ENCODE data around the gene USP25. TPM values are rescaled to one million over a fixed set of nuclear protein-coding genes. Genes with fewer than 3 reads are reported as not detected.

Gene USP25
- total RNA-seq, 1 donor from 2014 or later, result 29.2 TPM

DNA sequence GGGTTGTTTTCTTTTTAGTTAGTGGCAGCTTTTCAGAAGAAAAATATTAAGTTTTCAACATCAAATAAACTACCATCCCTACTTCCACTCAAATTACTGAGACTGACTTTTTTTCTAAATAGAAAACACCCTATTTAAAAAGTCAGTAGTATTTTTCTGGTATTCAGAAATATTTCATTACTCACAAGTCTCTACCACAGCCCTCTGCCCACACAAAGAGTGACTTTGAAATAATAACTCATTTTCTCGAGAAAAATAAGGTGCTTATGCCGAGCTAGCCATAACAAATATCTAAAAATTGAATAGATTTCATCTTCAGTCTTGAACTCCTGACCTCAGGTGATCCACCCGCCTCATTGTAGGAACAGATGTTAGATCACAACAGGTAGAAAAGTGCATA lies 41.8 kb upstream of the USP25 start:
- Histone ChIP-seq H3K9me3 (no peaks in the 10 kb centered on the region), H3K27ac (no peak overlapping the region), H3K36me3 (no peaks in the 10 kb centered on the region), H3K27me3 (no peaks in the 10 kb centered on the region), H3K4me1 (no peaks in the 10 kb centered on the region), H3K4me3 (no peak overlapping the region)
- TF ChIP-seq, protein P1, sequence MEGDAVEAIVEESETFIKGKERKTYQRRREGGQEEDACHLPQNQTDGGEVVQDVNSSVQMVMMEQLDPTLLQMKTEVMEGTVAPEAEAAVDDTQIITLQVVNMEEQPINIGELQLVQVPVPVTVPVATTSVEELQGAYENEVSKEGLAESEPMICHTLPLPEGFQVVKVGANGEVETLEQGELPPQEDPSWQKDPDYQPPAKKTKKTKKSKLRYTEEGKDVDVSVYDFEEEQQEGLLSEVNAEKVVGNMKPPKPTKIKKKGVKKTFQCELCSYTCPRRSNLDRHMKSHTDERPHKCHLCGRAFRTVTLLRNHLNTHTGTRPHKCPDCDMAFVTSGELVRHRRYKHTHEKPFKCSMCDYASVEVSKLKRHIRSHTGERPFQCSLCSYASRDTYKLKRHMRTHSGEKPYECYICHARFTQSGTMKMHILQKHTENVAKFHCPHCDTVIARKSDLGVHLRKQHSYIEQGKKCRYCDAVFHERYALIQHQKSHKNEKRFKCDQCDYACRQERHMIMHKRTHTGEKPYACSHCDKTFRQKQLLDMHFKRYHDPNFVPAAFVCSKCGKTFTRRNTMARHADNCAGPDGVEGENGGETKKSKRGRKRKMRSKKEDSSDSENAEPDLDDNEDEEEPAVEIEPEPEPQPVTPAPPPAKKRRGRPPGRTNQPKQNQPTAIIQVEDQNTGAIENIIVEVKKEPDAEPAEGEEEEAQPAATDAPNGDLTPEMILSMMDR (IDR thresholded peaks at IDR 0.05), result no peak
- intact Hi-C loops (cut with DNase I), result no loop called here
- no peak for DNase-seq (ENCODE audit: low spot score in 2 of 2)

DNA sequence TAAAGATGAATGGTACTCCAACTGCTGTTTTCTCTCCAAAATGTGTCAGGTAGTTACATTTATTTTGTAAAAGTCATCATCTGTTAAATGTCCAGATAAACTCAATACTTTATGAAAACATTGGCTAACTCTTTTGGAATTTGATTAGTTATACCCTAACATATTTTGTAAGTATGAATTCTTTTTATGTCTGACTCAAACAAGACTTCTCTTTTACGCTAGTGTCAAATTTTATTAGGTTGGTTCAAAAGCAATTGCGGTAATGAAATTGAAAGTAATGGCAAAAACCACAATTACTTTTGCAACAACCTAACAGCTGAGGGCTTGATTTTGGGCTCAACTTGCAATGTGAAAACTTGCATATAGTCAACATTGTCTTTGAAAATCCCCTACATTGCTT lies 41.0 kb upstream of the USP25 start:
- H3K4me1 ChIP-seq, result no peaks in the 10 kb centered on the region
- no peaks in the 10 kb centered on the region for H3K27me3 ChIP-seq
- TF ChIP-seq, protein P1 (IDR thresholded peaks at IDR 0.05), result no peak
- H3K36me3 ChIP-seq, result no peaks in the 10 kb centered on the region
- no peak overlapping the region for H3K27ac ChIP-seq
- H3K9me3 ChIP-seq, result no peaks in the 10 kb centered on the region
- intact Hi-C loops (cut with DNase I), result no loop called here
- DNase-seq (ENCODE audit: low spot score in 2 of 2), result no peak
- no peak overlapping the region for H3K4me3 ChIP-seq

DNA sequence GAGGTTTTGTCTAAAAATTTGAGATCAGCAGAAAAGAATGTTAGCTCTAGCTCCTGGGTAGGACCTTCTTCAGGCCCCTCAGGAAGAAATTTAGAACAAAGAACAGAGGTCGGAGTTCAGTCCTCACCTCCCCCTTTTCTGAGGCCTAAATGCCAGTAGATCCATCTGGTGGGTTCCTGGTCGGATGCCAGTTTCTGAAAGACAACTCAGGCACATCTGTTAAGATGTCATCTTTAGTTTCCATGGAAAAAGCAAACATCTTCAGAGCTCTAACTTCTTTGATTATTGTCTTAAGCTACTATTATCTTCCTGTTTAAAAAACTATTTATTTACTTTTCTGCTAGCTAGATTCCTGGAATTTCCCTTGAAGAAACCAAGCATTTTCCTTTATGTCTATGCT lies 37.1 kb upstream of the USP25 start:
- TF ChIP-seq, protein P1 (IDR thresholded peaks at IDR 0.05), result no peak
- Histone ChIP-seq H3K4me1 (no peaks in the 10 kb centered on the region), H3K4me3 (no peak overlapping the region), H3K9me3 (no peaks in the 10 kb centered on the region), H3K36me3 (no peaks in the 10 kb centered on the region), H3K27ac (no peak overlapping the region), H3K27me3 (no peaks in the 10 kb centered on the region)
- no peak for DNase-seq (ENCODE audit: low spot score in 2 of 2)
- intact Hi-C loops (cut with DNase I), result no loop called here

DNA sequence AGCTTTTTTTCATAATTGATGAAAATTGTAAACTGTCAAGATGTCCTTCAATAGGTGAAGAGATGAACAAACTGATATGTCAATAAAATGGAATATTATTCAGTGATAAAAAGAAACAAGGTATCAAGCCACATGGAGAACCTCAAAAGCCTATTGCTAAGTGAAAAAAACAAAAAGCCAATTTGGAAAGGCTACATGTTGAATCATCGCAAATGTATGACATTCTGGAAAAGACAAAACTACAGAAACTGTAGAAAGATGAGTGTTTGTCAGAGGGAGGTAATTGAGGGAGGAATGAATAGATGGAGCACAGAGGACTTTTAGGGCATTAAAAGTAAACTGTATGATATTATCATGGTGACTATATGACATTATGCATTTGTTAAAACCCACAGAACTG lies 34.5 kb upstream of the USP25 start:
- Histone ChIP-seq H3K27me3 (no peaks in the 10 kb centered on the region), H3K36me3 (no peaks in the 10 kb centered on the region), H3K9me3 (no peaks in the 10 kb centered on the region), H3K4me3 (no peak overlapping the region), H3K4me1 (no peaks in the 10 kb centered on the region), H3K27ac (no peak overlapping the region)
- TF ChIP-seq, protein P1 (IDR thresholded peaks at IDR 0.05), result no peak
- DNase-seq (ENCODE audit: low spot score in 2 of 2), result no peak
- intact Hi-C loops (cut with DNase I), result no loop called here

DNA sequence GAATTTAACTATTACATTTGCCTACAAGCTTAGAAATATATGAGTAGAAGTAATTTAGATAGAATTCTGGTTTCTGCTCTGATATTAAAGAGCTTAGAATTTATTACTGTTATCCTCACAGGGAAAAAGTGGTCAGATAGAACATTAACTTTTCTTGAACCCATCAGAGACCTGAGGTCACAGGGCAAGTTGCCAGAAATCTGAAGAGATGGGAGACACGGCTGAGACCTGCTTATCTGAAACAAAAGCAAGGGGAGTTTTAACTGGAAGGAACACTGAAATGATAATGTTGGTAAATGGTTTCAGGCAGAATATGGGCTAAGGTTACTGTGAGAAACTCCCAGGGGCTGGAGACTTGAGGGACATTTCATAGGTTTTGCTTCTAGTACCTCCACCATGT lies 28.0 kb upstream of the USP25 start:
- Histone ChIP-seq H3K27me3 (no peaks in the 10 kb centered on the region), H3K4me3 (no peak overlapping the region), H3K36me3 (no peaks in the 10 kb centered on the region), H3K4me1 (no peaks in the 10 kb centered on the region), H3K9me3 (peaks cover 0 to 5% of the 10 kb centered on the region in 2 donors), H3K27ac (no peak overlapping the region)
- DNase-seq (ENCODE audit: low spot score in 2 of 2), result no peak
- TF ChIP-seq, protein P1 (IDR thresholded peaks at IDR 0.05), result no peak
- intact Hi-C loops (cut with DNase I), result no loop called here

DNA sequence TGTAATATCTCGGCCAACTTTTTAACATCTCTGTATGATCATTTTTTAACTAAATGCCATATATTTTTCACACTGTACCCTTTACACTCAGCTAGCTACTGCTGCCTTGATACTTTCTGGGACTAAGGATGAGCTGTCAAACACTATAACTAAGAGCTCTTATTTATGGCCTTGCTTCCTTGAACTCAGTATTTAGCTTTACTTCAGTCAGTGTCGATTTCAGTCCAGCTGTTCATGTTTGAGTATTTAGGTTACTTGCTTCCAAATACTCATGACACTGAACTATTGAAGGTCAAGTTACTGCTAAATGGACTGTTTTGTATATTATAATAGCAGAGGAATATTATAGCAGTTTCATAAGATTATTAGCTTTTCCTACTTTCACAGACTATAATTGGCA lies 25.9 kb upstream of the USP25 start:
- intact Hi-C loops (cut with DNase I), result no loop called here
- no peak for DNase-seq (ENCODE audit: low spot score in 2 of 2)
- TF ChIP-seq, protein P1 (IDR thresholded peaks at IDR 0.05), result no peak
- H3K36me3 ChIP-seq, result no peaks in the 10 kb centered on the region
- no peak overlapping the region for H3K4me3 ChIP-seq
- no peak overlapping the region for H3K27ac ChIP-seq
- H3K27me3 ChIP-seq, result no peaks in the 10 kb centered on the region
- no peaks in the 10 kb centered on the region for H3K4me1 ChIP-seq
- H3K9me3 ChIP-seq, result peaks cover 0 to 5% of the 10 kb centered on the region in 2 donors

Measured in ascending aorta (tissue), 2 donors.